Body of pancreas (tissue), 4 donors: ENCODE data around the gene CPLX1. TPM values are rescaled to one million over a fixed set of nuclear protein-coding genes. Genes with fewer than 3 reads are reported as not detected.

Experiments
- ATAC-seq: fragments of 150-250 bp; one replicate; pipeline ENCODE4 v1.9.1; 2016
- DNase-seq, 4 donors: peaks; one replicate each; pipeline ENCODE4 v3.0.0-alpha.2; 2019
- H3K27ac ChIP-seq, 4 donors: fragments of 200-600 bp; sonication (generic); 1 replicate in 3 of 4; 2 replicates in 1 of 4; pipeline versions ENCODE4 v1.5.1 to v1.6.1; 2016 to 2019; ENCODE audit warnings: mild to moderate bottlenecking in 1 of 4, mixed read lengths in 1 of 4, moderate library complexity in 1 of 4
- H3K27me3 ChIP-seq, 2 donors: fragments of 200-600 bp; sonication (generic); one replicate each; pipeline ENCODE4 v1.6.0; 2016; ENCODE audit warnings: mild to moderate bottlenecking in 1 of 2
- H3K36me3 ChIP-seq, 2 donors: fragments of 200-600 bp; sonication (generic); replicated peaks in 1 of 2; 2 replicates each; pipeline ENCODE4 v1.5.1; 2016; ENCODE audit warnings: low read depth in 2 of 2; ENCODE audit not compliant: insufficient read depth in 1 of 2
- H3K4me1 ChIP-seq: fragments of 200-600 bp; sonication (generic); one replicate; pipeline ENCODE4 v1.6.0; 2016
- H3K4me3 ChIP-seq, 2 donors: fragments of 200-600 bp; sonication (generic); 1 replicate in 1 of 2; 2 replicates in 1 of 2; pipeline ENCODE4 v1.5.1; 2016 to 2019
- H3K9me3 ChIP-seq, 3 donors: fragments of 200-600 bp; sonication (generic); 1 replicate in 2 of 3; 2 replicates in 1 of 3; pipeline ENCODE4 v1.5.1; 2016
- POLR2A ChIP-seq, 3 donors: fragments of 450-650 bp; IDR thresholded peaks; one replicate each; pipeline ENCODE4 v1.6.1; 2016; ENCODE audit warnings: antibody characterized with exemption in 3 of 3, mild to moderate bottlenecking in 2 of 3
- WGBS, 2 donors: methylation state at CpG; one replicate each; pipeline ENCODE4 v1.1.5; 2017; 5-methylcytosine and 5-hydroxymethylcytosine counted together
- intact Hi-C: fragments of 100-400 bp; cut with DNase I; formaldehyde crosslinking; loops from one replicate; pipeline ENCODE4 v1.15.1; 2023
- total RNA-seq, 2 donors: library from RNA; depleted of rRNA; stranded (reverse); fragments of >200 nt; gene quantifications; one replicate each; pipeline ENCODE4 v1.1.0, GENCODE V29; 2016
- TF ChIP-seq, protein P1 (sequence below), 7 experiments: fragments of 450-650 bp in 4 of 7; fragments of 200-600 bp in 3 of 7; sonication (generic) in 3 of 7; IDR thresholded peaks; one replicate each; pipeline ENCODE4 v1.5.1; 2016 to 2019; ENCODE audit warnings: antibody characterized with exemption in 7 of 7

CPLX1 gene
- total RNA-seq, 2 donors from 2014 or later = 0.52 to 2.0 TPM

DNA sequence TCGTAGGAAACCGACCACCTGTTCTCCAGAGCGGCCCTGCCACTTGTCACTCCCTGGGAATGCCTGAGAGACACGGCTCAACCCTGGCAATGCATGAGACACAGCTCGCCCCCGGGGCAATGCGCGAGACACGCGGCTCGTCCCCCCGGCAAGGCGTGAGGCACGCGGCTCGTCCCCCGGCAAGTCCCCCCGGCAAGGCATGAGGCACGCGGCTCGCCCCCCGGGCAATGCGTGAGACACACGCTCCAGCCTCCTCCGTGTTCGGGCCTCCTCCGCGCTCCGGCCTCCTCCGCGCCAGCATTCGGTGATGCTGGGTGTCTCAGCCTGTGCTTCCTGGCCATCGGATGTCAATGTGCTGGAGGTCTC, 27.5 kb upstream of the CPLX1 start:
- H3K27me3 ChIP-seq = no peaks in the 10 kb centered on the region
- peaks cover 8 to 21% of the 10 kb centered on the region in 2 donors for H3K36me3 ChIP-seq
- WGBS, 2 donors = 95 to 98% methylated on average over 23 to 33 of the region's 33 CpGs
- no peak for ATAC-seq
- peak in 1 of 4 donors; percentile 3 for DNase-seq
- intact Hi-C loops = no loop called here
- no peak overlapping the region for H3K27ac ChIP-seq
- H3K4me1 ChIP-seq = no peaks in the 10 kb centered on the region
- no peak overlapping the region for H3K4me3 ChIP-seq
- no peaks in the 10 kb centered on the region for H3K9me3 ChIP-seq
- TF ChIP-seq POLR2A (IDR thresholded peaks at IDR 0.05) = no peak
- TF ChIP-seq, protein P1, sequence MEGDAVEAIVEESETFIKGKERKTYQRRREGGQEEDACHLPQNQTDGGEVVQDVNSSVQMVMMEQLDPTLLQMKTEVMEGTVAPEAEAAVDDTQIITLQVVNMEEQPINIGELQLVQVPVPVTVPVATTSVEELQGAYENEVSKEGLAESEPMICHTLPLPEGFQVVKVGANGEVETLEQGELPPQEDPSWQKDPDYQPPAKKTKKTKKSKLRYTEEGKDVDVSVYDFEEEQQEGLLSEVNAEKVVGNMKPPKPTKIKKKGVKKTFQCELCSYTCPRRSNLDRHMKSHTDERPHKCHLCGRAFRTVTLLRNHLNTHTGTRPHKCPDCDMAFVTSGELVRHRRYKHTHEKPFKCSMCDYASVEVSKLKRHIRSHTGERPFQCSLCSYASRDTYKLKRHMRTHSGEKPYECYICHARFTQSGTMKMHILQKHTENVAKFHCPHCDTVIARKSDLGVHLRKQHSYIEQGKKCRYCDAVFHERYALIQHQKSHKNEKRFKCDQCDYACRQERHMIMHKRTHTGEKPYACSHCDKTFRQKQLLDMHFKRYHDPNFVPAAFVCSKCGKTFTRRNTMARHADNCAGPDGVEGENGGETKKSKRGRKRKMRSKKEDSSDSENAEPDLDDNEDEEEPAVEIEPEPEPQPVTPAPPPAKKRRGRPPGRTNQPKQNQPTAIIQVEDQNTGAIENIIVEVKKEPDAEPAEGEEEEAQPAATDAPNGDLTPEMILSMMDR (IDR thresholded peaks at IDR 0.05) = no peak

DNA sequence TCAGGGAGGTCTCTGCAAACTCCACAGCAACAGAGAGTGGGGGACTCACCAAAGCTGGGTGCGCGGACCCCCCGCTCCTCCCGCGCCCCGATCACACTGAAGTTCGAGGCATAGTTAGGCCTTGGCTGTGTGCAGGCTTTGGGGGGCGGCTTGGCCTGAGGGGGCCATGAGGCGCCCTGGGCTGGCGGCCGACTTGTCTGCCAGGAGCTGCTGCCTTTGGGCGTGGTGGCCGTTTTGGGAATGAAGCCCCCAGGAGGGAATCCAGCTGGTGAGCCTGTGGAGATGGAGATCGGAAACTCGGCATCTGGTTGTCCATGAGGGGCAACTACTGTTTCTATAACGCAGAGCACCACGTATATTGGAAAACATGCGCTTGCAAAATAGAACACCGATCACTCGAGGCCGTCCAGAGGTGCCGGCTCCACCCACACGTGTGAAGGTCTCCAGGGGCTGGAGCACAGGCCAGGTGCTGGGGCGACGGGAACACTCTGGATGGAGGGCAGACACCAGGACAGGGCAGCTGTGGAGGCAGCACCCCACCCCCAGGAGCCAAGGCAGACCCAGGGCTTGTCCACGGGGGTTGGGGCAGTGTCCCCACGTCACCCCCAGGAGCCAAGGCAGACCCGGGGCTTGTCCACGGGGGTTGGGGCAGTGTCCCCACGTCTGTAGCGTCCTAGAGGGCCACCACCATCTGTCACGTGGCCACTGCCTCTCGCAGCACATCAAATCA, 25.9 kb upstream of the CPLX1 start:
- H3K27ac ChIP-seq = no peak overlapping the region
- H3K4me3 ChIP-seq = no peak overlapping the region
- 94% methylated on average over 7 to 28 of the region's 33 CpGs for WGBS, 2 donors
- DNase-seq = peak in 1 of 4 donors; percentile 5
- no peaks in the 10 kb centered on the region for H3K9me3 ChIP-seq
- no peaks in the 10 kb centered on the region for H3K4me1 ChIP-seq
- peaks cover 0 to 13% of the 10 kb centered on the region in 2 donors for H3K36me3 ChIP-seq
- intact Hi-C loops = no loop called here
- no peaks in the 10 kb centered on the region for H3K27me3 ChIP-seq
- TF ChIP-seq, protein P1 (IDR thresholded peaks at IDR 0.05) = no peak
- TF ChIP-seq POLR2A (IDR thresholded peaks at IDR 0.05) = no peak
- no peak for ATAC-seq

DNA sequence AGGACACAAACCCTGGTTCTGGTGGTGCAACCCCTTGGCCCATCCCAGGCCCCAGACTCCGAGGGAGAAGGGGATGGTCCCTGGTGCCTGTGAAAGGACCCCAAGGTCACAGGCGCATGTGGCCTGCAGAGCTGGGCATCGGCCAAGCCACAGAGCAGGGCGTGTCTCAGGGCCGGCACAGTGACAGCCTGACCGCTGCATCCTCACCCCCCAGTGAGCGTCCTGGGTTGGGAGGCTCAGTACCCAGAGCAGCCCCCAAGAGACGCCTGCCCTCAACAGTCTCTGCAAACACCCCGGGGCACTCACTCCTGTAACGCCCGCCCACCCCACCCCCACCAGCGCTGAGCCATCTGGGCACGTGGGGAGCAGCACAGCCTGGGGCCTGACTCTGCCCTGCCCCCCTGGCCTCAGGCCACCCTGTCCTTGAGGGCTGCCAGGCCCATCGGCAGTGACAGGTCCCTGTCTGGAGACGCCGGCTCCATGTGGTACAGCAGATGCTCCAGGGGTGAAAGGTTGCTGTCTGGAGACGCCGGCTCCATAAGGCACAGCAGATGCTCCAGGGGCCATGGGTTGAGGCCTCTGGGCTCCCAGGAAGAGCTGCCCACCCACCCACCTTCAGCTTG, 24.5 kb upstream of the CPLX1 start:
- no peak overlapping the region for H3K27ac ChIP-seq
- no peaks in the 10 kb centered on the region for H3K27me3 ChIP-seq
- ATAC-seq (no peak), DNase-seq (peak in 1 of 4 donors; percentile 9)
- no peaks in the 10 kb centered on the region for H3K4me1 ChIP-seq
- TF ChIP-seq POLR2A (IDR thresholded peaks at IDR 0.05) = no peak
- TF ChIP-seq, protein P1 (IDR thresholded peaks at IDR 0.05) = no peak
- H3K36me3 ChIP-seq = peaks cover 0 to 13% of the 10 kb centered on the region in 2 donors
- WGBS, 2 donors = 85 to 89% methylated on average over 7 to 10 of the region's 18 CpGs
- intact Hi-C loops = no loop called here
- no peak overlapping the region for H3K4me3 ChIP-seq
- H3K9me3 ChIP-seq = no peaks in the 10 kb centered on the region

DNA sequence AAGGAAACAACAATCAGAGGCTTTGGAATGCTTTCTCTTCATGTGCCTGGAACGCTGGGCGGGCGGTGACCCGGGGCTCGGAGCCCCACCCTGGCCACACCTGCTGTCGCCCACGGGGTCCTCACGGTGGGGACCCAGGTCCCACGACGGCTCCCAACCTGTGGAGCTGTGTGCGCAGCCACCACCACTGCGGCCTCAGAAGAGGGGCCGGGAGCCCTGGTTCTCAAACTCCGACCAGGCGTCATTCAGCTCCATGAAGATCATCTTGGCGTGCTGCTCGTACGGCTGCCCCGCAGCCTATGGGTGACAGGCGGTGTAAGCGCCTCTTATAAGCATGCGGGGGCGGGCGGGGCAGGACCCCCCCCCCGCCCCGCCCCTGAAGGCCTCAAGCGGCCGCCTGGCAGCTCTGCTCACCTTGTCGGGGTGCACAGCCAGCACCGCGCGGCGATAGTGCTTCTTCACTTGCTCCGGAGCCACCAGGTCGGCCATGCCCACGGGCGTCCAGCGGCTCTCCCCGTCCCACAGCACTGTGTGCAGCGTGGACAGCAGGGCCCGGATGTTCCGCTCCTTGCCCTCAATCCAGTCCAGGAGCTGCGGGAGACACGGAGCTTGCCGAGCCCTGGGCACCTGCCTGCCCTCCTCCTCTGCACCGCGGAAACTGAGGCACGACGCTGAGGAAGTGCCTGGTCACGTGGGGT, 23.7 kb upstream of the CPLX1 start:
- no peak overlapping the region for H3K27ac ChIP-seq
- H3K36me3 ChIP-seq = peaks cover 0 to 10% of the 10 kb centered on the region in 2 donors
- TF ChIP-seq, protein P1 (IDR thresholded peaks at IDR 0.05) = no peak
- TF ChIP-seq POLR2A (IDR thresholded peaks at IDR 0.05) = no peak
- H3K4me3 ChIP-seq = no peak overlapping the region
- no peaks in the 10 kb centered on the region for H3K27me3 ChIP-seq
- DNase-seq (peak in 1 of 4 donors; percentile 6), ATAC-seq (no peak)
- intact Hi-C loops = no loop called here
- H3K9me3 ChIP-seq = no peaks in the 10 kb centered on the region
- 94 to 95% methylated on average over 7 to 48 of the region's 50 CpGs for WGBS, 2 donors
- no peaks in the 10 kb centered on the region for H3K4me1 ChIP-seq
